Measurements from ENCODE around the gene SIK2. TPM values are rescaled to one million over a fixed set of nuclear protein-coding genes. Genes with fewer than 3 reads are reported as not detected.
"Not testable (repeated sequence)": the region's sequence is repeated elsewhere in the genome, so short reads cannot be mapped to it uniquely, and the experiment has no call there.

Gene SIK2
- total RNA-seq, 1 donor from 2014 or later: 6.6 TPM

DNA sequence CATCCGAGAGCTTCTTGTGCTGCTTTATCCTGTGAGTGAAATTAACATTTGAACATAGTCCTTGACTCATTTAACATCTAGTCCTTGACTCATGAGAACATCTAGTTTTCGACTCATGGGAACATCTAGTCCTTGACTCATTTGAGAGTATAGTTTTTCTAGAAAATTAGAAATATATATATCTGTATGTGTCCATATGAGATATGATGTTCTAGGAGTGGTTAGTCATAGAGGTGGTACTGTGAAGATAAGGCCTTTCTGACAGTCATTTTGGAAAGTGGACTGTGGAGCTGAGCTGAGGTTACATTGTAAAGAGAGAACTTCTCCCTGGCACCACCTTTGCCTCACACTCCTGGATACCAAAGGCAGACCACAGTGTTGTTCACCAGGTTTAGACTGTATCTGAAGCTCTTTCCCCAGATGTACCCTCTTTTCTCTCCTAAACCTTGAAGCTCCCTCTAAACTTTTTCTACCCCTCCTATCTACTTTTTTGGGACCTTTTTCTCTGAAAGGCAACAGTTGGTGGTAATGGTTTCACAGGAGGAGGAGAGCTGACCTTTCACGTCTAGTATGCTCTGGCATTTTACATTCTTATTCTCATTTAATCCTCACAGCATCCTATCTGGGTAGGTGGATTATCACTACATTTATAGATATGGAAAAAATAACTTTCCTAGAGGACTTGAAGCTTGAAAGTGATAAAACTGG is 96.8 kb downstream of the SIK2 start:
- no peak for DNase-seq (ENCODE audit: low read depth, low spot score)

DNA sequence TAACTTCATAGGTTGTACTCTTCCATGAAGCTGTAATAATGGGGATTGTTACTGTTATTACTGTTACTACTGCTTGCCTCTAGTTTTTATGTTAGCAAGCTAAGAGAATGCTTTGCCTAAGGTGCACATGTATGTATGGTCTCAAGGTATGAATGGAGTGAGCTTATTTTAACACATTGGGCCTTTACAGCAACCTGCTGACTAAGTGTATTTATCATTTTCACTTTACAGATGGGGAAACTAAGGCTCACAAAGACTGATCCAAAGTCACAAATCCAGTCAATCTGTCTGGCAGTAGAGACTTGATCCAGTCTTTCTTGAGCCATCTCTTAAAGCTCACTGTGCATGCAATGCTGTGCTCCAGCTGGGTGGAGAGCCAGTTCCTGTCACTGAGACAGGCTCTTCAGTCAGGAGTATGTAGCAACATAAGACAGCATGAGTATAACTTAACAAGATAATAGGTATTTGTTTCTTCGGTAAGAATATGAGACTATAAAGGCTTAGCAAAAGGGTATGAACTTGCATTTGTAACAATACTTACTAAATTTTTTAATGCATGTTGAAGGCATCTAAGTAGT is 97.4 kb downstream of the SIK2 start:
- no peak for DNase-seq (ENCODE audit: low read depth, low spot score)

GRCh38 chr11:111700162-111700561 is 97.9 kb downstream of the SIK2 start:
- no peak for DNase-seq (ENCODE audit: low read depth, low spot score)

DNA sequence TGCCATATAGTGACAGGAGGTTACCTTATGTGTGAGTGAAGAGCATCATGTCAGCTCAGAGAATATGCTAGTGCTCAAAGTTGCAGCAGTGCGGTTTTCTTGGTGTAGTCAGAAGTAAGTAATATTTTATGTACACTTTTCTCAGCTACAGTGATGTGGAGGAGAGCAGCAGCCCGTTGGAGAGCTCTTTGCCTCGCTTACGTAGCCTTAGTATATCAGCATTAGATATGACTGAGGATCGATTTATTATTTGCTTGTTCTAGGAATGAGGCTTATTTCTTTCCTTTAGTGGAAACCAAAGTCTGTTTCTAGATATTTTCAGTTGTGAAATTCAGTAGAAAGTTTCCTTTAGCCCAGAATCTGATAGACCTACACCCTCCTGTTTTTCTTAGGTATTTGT is 100.4 kb downstream of the SIK2 start:
- DNase-seq (ENCODE audit: low read depth, low spot score): no peak

GRCh38 chr11:111703576-111703975 is 101.3 kb downstream of the SIK2 start:
- DNase-seq (ENCODE audit: low read depth, low spot score): no peak

- DNase-seq (ENCODE audit: low read depth, low spot score): peak; percentile 98
Observed at GRCh38 chr11:111707039-111707690, 104.9 kb downstream of the SIK2 start.

DNA sequence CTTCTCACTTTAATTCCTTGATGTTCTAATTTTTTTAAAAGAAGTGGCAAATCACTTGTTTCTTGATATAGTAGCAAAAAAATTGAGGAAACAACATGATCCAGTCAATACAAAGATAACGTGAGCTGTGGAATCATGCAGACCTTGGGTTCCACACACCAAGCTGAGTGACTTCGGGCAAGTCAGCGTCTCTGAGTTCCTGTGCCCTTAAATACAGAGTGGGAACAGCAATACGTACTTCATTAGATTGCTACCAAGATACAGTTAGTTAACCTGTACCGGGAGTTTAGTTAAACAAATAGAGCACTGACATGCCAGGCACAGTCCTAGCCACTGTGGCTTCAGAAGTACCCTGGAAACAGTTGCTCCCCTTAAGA is 105.4 kb downstream of the SIK2 start:
- no peak for DNase-seq (ENCODE audit: low read depth, low spot score)

- no peak for DNase-seq (ENCODE audit: low read depth, low spot score)
Observed at GRCh38 chr11:111714522-111714921, 112.3 kb downstream of the SIK2 start.

GRCh38 chr11:111715142-111715816 is 113.0 kb downstream of the SIK2 start:
- DNase-seq (ENCODE audit: low read depth, low spot score): no peak

DNA sequence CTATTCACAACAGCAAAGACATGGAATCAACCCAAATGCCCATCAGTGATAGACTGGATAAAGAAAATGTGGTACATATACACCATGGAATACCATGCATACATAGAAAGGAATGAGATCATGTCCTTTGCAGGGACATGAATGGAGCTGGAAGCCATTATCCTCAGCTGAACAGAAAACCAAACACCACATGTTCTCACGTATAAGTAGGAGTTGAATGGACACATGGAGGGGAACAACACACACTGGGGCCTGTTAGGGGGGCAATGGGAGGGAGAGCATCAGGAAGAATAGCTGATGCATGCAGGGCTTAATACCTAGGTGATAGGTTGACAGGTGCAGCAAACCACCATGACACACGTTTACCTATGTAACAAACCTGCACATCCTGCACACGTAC is 115.4 kb downstream of the SIK2 start:
- not testable (repeated sequence) for DNase-seq (ENCODE audit: low read depth, low spot score)

GRCh38 chr11:111718436-111718835 is 116.2 kb downstream of the SIK2 start:
- no peak for DNase-seq (ENCODE audit: low read depth, low spot score)

- DNase-seq (ENCODE audit: low read depth, low spot score): no peak
Observed at GRCh38 chr11:111718859-111719258, 116.6 kb downstream of the SIK2 start.

GRCh38 chr11:111719379-111719778 is 117.1 kb downstream of the SIK2 start:
- no peak for DNase-seq (ENCODE audit: low read depth, low spot score)

DNA sequence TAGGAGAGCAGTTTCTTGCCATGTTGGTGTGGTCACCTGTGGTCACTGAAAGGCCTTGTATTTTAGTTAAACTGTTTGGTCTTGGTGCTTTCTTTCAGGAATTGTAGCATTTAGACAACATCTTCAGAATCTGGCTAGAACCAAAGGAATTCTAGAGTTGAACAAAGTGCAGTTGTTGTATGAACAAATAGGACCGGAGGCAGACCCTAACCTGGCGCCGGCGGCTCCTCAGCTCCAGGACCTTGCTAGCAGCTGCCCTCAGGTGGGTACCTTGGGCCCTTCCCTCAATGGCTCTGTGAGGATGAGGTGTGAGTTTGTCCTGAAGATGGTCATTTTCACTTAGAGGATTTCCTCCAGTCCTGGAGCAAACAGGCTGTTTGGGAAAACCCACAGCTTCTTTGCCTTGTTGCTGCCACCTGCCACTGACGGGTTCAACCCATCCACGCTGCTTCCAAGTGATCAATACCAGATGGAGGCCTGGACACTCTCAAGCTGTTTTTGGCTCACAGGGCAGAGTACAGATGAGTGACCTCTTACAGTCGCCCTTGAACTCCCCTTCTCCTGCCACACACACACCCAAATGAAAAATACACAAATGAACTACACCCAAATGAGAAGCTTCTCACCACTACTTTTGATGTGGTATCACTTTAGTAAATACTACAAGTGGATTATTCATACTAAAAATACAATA is 118.7 kb downstream of the SIK2 start:
- no peak for DNase-seq (ENCODE audit: low read depth, low spot score)

GRCh38 chr11:111722501-111722900 is 120.3 kb downstream of the SIK2 start:
- no peak for DNase-seq (ENCODE audit: low read depth, low spot score)

- no peak for DNase-seq (ENCODE audit: low read depth, low spot score)
Observed at GRCh38 chr11:111723595-111723994, 121.3 kb downstream of the SIK2 start.

GRCh38 chr11:111724615-111725129 is 122.4 kb downstream of the SIK2 start:
- no peak for DNase-seq (ENCODE audit: low read depth, low spot score)

DNA sequence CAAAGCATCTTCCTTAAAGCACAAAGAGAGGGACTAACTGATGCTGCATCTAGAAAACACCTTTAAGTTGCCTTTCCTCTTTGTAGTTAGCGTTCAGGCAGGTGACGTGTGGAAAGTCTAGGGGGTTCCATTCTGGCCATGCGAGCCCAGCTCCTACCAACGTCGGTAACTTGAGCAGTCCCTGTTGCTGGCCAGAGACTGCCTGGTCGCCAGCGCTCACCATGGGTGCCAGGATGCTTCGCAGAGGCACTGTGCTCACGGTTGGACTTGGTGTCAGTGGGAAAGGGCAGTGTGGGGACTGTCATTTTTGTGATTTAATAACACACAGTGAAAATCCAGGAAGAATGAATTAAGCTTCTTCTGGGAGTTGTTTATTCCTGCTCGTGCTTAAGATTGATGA is 123.4 kb downstream of the SIK2 start:
- DNase-seq (ENCODE audit: low read depth, low spot score): no peak

GRCh38 chr11:111726301-111726713 is 124.1 kb downstream of the SIK2 start:
- DNase-seq (ENCODE audit: low read depth, low spot score): no peak

- no peak for DNase-seq (ENCODE audit: low read depth, low spot score)
Observed at GRCh38 chr11:111727431-111727830, 125.2 kb downstream of the SIK2 start.

DNA sequence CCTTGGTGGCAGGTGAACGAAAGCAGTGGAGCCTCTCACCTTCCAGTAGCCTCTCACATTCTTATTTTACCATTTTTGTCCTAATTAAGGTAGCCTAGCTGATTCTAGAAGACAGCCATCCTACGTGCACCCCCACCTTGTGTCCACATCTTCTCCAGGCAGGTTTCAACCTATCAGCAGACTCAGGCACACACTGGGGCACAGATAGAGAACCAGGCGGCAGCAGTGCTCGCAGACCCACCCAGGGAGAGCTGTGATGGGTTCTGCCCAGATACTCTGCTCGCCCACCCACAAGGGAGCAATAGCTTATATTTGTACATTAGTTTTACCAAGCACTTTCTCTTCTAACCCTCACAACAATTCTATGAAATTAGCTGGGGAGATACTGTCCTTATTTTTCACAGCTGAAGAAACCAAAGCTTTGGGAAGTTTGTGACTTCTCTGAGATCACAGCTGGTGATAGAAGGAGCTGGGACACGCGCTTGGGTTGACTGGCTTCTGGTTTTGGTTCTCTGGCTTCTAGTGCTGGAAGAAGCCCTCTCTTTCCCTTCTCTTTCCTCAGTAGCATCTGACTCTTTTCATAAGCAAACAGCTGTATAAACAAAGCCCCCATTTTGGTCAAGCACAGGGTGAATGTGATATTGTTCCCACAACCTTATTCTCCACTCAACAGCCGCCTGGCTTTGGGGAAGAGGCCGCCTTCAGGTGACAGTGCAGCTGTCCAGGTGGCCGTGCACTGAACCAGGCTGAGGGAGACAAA is 127.0 kb downstream of the SIK2 start:
- no peak for DNase-seq (ENCODE audit: low read depth, low spot score)
